SU-DHL-6 (cell line): ENCODE measurements around the gene CXXC5.
A peak's percentile ranks its signal among the peaks of the same experiment; 100 is the strongest.

Experiments used
- H2AFZ ChIP-seq: fragments of 200-600 bp; sonication (generic); 2 replicates; pipeline ENCODE4 v1.6.1; 2014; ENCODE audit warnings: low read depth, mild to moderate bottlenecking, moderate library complexity, mixed read lengths, antibody characterized with exemption, low read length; ENCODE audit not compliant: severe bottlenecking
- H3F3A ChIP-seq: fragments of 200-600 bp; shearing (Covaris generic); 2 replicates; pipeline ENCODE4 v1.6.0; 2016; ENCODE audit warnings: antibody characterized with exemption, mild to moderate bottlenecking; ENCODE audit not compliant: insufficient read depth
- H3K27ac ChIP-seq: fragments of 200-600 bp; sonication (generic); 2 replicates; pipeline ENCODE4 v1.5.1; 2016; ENCODE audit warnings: low read depth, mild to moderate bottlenecking, low read length, moderate library complexity, mixed read lengths
- H3K27me3 ChIP-seq: fragments of 200-600 bp; sonication (generic), shearing (Covaris generic); 2 replicates; pipeline ENCODE4 v1.6.0; 2014; ENCODE audit warnings: mild to moderate bottlenecking, low read length
- H3K36me3 ChIP-seq: fragments of 200-600 bp; sonication (generic); 2 replicates; pipeline ENCODE4 v1.6.1; 2014; ENCODE audit warnings: mild to moderate bottlenecking, low read length, mixed read lengths
- H3K4me2 ChIP-seq: fragments of 300-600, 200-600 bp; shearing (Covaris generic), sonication (generic); 2 replicates; pipeline ENCODE4 v1.6.0; 2014; ENCODE audit warnings: low read length, low read depth, mild to moderate bottlenecking; ENCODE audit not compliant: poor library complexity, severe bottlenecking
- H3K4me3 ChIP-seq: fragments of 200-600 bp; sonication (generic); 2 replicates; pipeline ENCODE4 v1.5.1; 2014; ENCODE audit warnings: antibody characterized with exemption, low read length, mild to moderate bottlenecking, mixed read lengths; ENCODE audit not compliant: insufficient read depth, poor library complexity, severe bottlenecking
- H3K79me2 ChIP-seq: fragments of 200-600 bp; sonication (generic); 2 replicates; pipeline ENCODE4 v1.6.1; 2014; ENCODE audit warnings: mild to moderate bottlenecking, low read length, moderate library complexity; ENCODE audit not compliant: insufficient read depth
- H3K9ac ChIP-seq: fragments of 200-600 bp; sonication (generic); 2 replicates; pipeline ENCODE4 v1.7.0; 2014; ENCODE audit warnings: mild to moderate bottlenecking, low read length
- H3K9me2 ChIP-seq: fragments of 200-600 bp; sonication (generic); replicated peaks from 2 replicates; pipeline ENCODE4 v1.6.1; 2014; ENCODE audit warnings: low read length; ENCODE audit not compliant: insufficient read depth
- H3K9me3 ChIP-seq: fragments of 200-600 bp; sonication (generic); 2 replicates; pipeline ENCODE4 v1.6.1; 2014; ENCODE audit warnings: low read length, mixed read lengths; ENCODE audit not compliant: insufficient read depth
- H4K20me1 ChIP-seq: fragments of 200-600 bp; sonication (generic); 2 replicates; pipeline ENCODE4 v1.6.1; 2014; ENCODE audit warnings: low read depth, mild to moderate bottlenecking, antibody characterized with exemption, low read length, moderate library complexity, mixed read lengths
- EZH2phosphoT487 ChIP-seq: fragments of 200-600 bp; sonication (generic), shearing (Covaris generic); conservative IDR thresholded peaks from 2 replicates; pipeline ENCODE4 v1.6.1; 2018; ENCODE audit warnings: mild to moderate bottlenecking, antibody characterized with exemption, low read length, moderate library complexity, mixed read lengths
- TF ChIP-seq, protein P1 (sequence below): fragments of 200-600 bp; sonication (generic); IDR thresholded peaks from one replicate; pipeline ENCODE4 v1.5.1; 2017; ENCODE audit warnings: antibody characterized with exemption, mild to moderate bottlenecking, low read length, moderate library complexity; ENCODE audit not compliant: insufficient read depth, poor library complexity, severe bottlenecking

Gene CXXC5

DNA sequence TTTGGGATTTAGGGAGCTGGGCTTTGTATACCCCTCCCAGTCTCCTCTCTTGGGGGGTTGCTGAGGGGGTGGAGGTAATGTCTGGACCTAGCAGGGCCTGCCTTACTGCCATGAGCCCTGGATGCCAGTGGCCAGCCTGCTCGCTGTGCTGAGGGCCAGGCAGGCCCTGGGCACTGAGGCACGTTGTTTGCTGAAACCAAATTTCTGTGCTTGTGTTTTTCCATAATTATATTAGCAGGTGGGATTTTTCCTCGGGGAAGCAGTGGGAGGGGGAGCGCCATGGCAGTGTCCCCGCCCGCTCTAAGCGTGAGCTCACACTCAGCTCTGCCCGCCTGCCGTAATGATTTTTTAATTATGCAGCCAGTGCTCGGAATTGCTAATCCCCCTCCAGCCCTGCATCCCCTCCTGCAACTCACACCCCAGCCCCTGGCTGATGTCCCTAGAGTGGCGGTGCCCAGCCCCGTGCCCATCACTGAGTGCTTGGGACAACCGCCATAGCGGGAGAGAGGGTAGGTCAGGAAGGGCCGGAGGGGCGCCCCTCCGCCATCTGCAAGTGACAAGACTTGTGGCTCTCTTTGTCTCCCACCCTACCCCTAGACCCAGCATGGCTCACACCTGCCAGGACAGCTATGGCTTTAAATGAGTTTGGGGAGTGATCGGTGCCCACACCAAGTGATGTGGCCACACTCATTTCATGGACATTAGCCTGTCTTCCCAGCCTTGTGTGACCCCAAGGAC is 20.9 kb downstream of the CXXC5 start:
- H3K4me2 ChIP-seq: peak overlapping the region; percentile 93
- H3K27ac ChIP-seq: peak overlapping the region; percentile 99
- H3K36me3 ChIP-seq: no peaks in the 10 kb centered on the region
- H3K9ac ChIP-seq: peak overlapping the region; percentile 81
- H3K27me3 ChIP-seq: no peaks in the 10 kb centered on the region
- H2AFZ ChIP-seq: no peak overlapping the region
- peak overlapping the region; percentile 60 for H3K4me3 ChIP-seq
- H3K79me2 ChIP-seq: peaks cover 87% of the 10 kb centered on the region
- no peaks in the 10 kb centered on the region for H3K9me2 ChIP-seq
- no peaks in the 10 kb centered on the region for H3K9me3 ChIP-seq
- peaks cover 55% of the 10 kb centered on the region for H3F3A ChIP-seq
- H4K20me1 ChIP-seq: no peaks in the 10 kb centered on the region
- TF ChIP-seq EZH2phosphoT487: no peak
- TF ChIP-seq, protein P1, sequence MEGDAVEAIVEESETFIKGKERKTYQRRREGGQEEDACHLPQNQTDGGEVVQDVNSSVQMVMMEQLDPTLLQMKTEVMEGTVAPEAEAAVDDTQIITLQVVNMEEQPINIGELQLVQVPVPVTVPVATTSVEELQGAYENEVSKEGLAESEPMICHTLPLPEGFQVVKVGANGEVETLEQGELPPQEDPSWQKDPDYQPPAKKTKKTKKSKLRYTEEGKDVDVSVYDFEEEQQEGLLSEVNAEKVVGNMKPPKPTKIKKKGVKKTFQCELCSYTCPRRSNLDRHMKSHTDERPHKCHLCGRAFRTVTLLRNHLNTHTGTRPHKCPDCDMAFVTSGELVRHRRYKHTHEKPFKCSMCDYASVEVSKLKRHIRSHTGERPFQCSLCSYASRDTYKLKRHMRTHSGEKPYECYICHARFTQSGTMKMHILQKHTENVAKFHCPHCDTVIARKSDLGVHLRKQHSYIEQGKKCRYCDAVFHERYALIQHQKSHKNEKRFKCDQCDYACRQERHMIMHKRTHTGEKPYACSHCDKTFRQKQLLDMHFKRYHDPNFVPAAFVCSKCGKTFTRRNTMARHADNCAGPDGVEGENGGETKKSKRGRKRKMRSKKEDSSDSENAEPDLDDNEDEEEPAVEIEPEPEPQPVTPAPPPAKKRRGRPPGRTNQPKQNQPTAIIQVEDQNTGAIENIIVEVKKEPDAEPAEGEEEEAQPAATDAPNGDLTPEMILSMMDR: no peak

DNA sequence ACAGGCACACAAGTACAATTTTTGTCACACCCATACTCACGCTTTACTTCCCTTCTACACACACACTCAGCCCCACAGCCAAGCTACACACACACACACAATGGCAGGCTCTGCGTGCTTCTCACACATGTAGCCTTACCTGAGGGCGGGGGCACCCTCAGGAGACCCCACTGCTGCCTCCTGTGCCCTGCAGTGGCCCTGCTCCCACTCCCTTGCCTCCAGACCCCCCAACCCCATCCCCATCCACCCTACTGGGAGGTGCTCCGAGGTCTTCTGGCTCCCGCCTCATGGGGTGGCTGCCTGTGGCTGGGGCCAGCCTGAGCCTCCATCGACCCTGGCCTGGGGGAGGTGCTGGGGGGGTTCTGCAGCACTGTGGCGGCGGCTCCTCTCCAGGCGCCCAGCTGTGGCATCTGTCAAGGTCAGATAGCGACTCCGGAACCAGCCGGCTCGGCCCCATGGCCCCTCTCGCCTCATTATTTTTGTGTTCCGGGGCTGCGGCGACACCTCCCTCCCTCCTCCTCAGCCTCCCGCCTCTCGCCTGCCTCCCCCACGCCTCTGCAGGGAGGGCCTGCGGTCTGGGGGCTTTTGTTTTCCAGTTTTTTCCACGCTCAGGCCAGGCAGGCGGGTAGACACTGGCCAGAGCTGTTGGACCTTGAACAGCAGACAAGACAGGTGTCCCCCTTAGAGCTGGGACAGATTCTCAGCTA is 21.7 kb downstream of the CXXC5 start:
- peaks cover 50% of the 10 kb centered on the region for H3F3A ChIP-seq
- no peaks in the 10 kb centered on the region for H3K27me3 ChIP-seq
- H3K9me3 ChIP-seq: no peaks in the 10 kb centered on the region
- H3K9ac ChIP-seq: peak overlapping the region; percentile 81
- H3K4me2 ChIP-seq: peak overlapping the region; percentile 93
- peak overlapping the region; percentile 99 for H3K27ac ChIP-seq
- no peaks in the 10 kb centered on the region for H3K9me2 ChIP-seq
- H3K4me3 ChIP-seq: peak overlapping the region; percentile 60
- TF ChIP-seq, protein P1: no peak
- no peak for TF ChIP-seq EZH2phosphoT487
- peaks cover 87% of the 10 kb centered on the region for H3K79me2 ChIP-seq
- no peak overlapping the region for H2AFZ ChIP-seq
- no peaks in the 10 kb centered on the region for H3K36me3 ChIP-seq
- no peaks in the 10 kb centered on the region for H4K20me1 ChIP-seq

DNA sequence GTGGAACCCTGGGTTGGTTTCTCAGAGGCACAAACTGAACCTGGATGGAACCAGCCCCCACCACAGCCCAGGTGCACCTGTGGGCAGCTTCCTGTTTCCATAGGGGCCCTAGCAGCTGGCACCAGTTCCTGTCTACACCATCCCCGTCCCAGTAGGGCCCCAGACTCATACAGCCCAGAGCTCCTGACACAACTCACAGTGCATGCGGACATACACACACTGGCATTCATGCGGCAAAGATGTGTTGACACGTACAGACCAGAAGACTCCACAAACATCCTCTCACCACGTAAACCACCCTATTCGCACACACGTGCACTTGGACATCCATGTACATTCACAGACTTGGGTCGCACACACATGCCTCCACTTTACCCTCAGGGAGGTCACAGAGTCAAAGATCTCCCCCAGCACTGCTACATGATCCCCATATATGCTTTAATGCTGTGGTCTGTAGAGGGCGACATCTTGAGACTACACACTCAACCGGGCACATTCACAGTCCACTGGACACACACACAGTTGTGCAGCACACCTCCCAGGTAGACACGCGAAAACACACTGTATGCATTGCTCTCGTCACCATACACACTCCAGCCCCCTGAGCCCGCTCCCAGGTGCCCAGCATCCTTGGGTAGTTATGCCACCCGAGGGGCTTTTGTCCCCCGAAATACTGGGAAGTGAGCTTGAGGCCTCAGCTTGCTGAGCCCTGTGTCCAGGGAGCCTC is 22.4 kb downstream of the CXXC5 start:
- H3K27me3 ChIP-seq: no peaks in the 10 kb centered on the region
- peak overlapping the region; percentile 21 for H3K4me3 ChIP-seq
- H3F3A ChIP-seq: peaks cover 48% of the 10 kb centered on the region
- no peak overlapping the region for H2AFZ ChIP-seq
- no peaks in the 10 kb centered on the region for H3K9me2 ChIP-seq
- peaks cover 87% of the 10 kb centered on the region for H3K79me2 ChIP-seq
- no peaks in the 10 kb centered on the region for H3K36me3 ChIP-seq
- H4K20me1 ChIP-seq: no peaks in the 10 kb centered on the region
- H3K9me3 ChIP-seq: no peaks in the 10 kb centered on the region
- TF ChIP-seq, protein P1: peak; percentile 24
- no peak for TF ChIP-seq EZH2phosphoT487
- peak overlapping the region; percentile 93 for H3K4me2 ChIP-seq
- peak overlapping the region; percentile 99 for H3K27ac ChIP-seq
- peak overlapping the region; percentile 81 for H3K9ac ChIP-seq
